Panc1 (cell line): ENCODE data around the gene EVC.

ENCODE experiments used
- CTCF ChIP-seq: fragments of 450-650 bp; IDR thresholded peaks from 2 replicates; pipeline ENCODE4 v1.5.1; 2017; ENCODE audit warnings: mild to moderate bottlenecking
- POLR2AphosphoS5 ChIP-seq: IDR thresholded peaks from 2 replicates; pipeline ENCODE4 v1.6.1; 2012; ENCODE audit warnings: mild to moderate bottlenecking, low read depth, low read length, moderate library complexity
- REST ChIP-seq, 2 experiments: IDR thresholded peaks; 2 replicates each; pipeline ENCODE4 v1.6.1; 2011 to 2012; ENCODE audit warnings: low read depth in 2 of 2, control low read depth in 1 of 2, low read length in 1 of 2, mild to moderate bottlenecking in 1 of 2, moderate library complexity in 1 of 2; ENCODE audit not compliant: insufficient read depth in 1 of 2
- SIN3A ChIP-seq: IDR thresholded peaks from 2 replicates; pipeline ENCODE4 v1.6.1; 2012; ENCODE audit warnings: low read depth, mild to moderate bottlenecking, low read length, moderate library complexity, borderline replicate concordance; ENCODE audit not compliant: insufficient read depth
- TCF7L2 ChIP-seq: IDR thresholded peaks from 2 replicates; pipeline ENCODE4 v1.6.1; 2011; ENCODE audit warnings: mild to moderate bottlenecking, low read depth, low read length, inconsistent platforms

GRCh38 chr4:5716391-5716790, 5.4 kb downstream of the EVC start:
- TF ChIP-seq CTCF (no peak), POLR2AphosphoS5 (no peak), REST (IDR thresholded peaks at IDR 0.05; ENCODE audit: insufficient read depth in 1 of 2, low read depth in 2 of 2, low read length in 1 of 2) (no peak), TCF7L2 (no peak), SIN3A (no peak)
